Measurements from ENCODE around the gene CLSTN1. TPM values are rescaled to one million over a fixed set of nuclear protein-coding genes. Genes with fewer than 3 reads are reported as not detected.

The CLSTN1 gene
- polyA plus RNA-seq, 1 of the 3 experiments (the other 2 are of a cell fraction): 59.6 TPM

DNA sequence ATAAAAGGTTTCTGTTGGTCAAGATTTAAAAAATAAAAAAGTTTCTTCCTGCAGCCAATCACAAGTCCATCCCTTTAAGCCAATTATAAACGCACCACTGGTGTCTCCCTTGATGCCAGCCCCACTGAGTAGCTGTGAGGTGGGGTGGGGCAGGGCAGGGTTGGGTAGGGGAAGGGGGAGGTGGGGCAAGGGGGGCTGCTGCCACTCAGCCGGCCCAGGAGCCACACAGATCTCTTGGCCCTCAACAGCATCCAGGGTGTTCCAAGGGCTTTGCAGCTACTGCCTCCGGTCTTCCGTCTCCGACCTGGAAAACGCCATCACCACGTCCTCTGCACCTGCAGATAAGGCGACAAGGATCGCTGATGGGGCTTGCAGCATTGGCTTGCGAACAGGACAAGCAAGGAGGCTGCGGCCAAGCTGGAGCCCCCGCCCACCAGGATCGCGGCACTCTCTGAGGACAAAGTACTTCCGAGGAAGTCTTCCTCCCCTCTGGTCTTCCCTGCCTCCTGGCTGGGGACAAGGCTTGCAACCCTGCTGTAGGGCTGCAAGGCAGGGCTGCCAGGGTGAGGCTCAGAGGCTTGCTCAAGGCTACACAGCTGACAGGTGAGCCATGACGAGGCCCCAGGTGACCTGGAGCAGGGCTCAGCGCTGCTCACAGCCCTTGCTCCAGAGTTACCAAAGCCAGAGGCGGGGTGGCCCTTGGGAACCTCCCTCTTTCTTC is 26.8 kb upstream of the CLSTN1 start (continued):
- TF ChIP-seq, protein P1, sequence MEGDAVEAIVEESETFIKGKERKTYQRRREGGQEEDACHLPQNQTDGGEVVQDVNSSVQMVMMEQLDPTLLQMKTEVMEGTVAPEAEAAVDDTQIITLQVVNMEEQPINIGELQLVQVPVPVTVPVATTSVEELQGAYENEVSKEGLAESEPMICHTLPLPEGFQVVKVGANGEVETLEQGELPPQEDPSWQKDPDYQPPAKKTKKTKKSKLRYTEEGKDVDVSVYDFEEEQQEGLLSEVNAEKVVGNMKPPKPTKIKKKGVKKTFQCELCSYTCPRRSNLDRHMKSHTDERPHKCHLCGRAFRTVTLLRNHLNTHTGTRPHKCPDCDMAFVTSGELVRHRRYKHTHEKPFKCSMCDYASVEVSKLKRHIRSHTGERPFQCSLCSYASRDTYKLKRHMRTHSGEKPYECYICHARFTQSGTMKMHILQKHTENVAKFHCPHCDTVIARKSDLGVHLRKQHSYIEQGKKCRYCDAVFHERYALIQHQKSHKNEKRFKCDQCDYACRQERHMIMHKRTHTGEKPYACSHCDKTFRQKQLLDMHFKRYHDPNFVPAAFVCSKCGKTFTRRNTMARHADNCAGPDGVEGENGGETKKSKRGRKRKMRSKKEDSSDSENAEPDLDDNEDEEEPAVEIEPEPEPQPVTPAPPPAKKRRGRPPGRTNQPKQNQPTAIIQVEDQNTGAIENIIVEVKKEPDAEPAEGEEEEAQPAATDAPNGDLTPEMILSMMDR (IDR thresholded peaks at IDR 0.05): no peak
- TF ChIP-seq, protein P2, sequence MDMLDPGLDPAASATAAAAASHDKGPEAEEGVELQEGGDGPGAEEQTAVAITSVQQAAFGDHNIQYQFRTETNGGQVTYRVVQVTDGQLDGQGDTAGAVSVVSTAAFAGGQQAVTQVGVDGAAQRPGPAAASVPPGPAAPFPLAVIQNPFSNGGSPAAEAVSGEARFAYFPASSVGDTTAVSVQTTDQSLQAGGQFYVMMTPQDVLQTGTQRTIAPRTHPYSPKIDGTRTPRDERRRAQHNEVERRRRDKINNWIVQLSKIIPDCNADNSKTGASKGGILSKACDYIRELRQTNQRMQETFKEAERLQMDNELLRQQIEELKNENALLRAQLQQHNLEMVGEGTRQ (IDR thresholded peaks at IDR 0.05; ENCODE audit: borderline replicate concordance, low read depth, low read length): no peak
- TF ChIP-seq SMC3 (IDR thresholded peaks at IDR 0.05; ENCODE audit: low read depth, low read length): no peak

DNA sequence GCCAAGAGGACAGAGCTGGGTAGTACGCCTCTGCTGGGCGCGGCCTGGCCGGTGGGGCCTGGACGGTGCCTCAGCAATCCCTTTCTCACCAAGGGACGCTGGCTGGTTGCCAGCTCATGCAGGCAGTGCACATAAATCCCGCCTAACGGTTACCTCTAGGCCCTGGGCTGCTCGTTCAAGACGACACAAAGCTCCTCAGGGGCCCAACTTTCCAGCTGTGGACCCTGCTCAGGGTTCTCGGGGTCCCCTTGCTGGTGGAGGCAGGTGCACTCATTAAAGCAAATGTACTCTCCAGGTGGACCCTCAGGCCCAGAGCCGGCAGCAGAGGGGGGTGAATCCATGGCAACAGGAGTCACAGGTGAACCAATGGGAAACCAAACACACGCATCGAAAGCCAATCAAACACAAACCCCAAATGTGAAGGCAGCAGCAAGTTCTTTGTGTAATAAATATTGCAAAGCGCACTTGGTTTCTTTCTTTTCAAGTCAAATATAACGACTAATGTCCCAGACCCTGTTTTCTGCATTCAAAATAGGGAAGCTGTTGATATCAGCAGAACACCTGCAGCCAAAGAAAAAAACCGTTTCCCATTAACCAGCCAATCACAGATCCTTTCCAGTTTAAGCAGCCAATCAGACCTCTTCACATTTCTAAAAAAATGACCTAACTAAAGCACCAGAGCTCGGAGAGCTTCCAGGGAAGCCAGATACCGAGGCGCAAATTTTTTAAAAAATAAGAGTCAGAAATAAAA is 26.1 kb upstream of the CLSTN1 start:
- Histone ChIP-seq H3K4me1 (ENCODE audit: control insufficient read depth in 1 of 2, insufficient read depth in 2 of 2, low read depth in 1 of 2, low read length in 1 of 2) (peaks cover 0 to 11% of the 10 kb centered on the region in 2 experiments; a peak in 1 of 4 replicates), H3K9me3 (no peaks in the 10 kb centered on the region), H2AFZ (ENCODE audit: low read depth) (no peak overlapping the region), H3K4me2 (no peak overlapping the region), H3K4me3 (ENCODE audit: low read depth in 2 of 2, low read length in 1 of 2) (no peak overlapping the region), H3F3A (replicated peaks; ENCODE audit: insufficient read depth) (no peaks in the 10 kb centered on the region), H3K27ac (ENCODE audit: low read depth in 2 of 2, low read length in 1 of 2) (no peak overlapping the region), H3K9ac (no peak overlapping the region), H3K79me2 (ENCODE audit: insufficient read depth) (no peaks in the 10 kb centered on the region), H3K9me2 (no peaks in the 10 kb centered on the region), H4K20me1 (ENCODE audit: insufficient read depth) (no peaks in the 10 kb centered on the region), H3K27me3 (ENCODE audit: insufficient read depth) (no peaks in the 10 kb centered on the region), H3K36me3 (replicated peaks in 1 of 2; ENCODE audit: control insufficient read depth in 1 of 2, insufficient read depth in 2 of 2, low read length in 1 of 2) (peaks cover 2 to 11% of the 10 kb centered on the region in 2 experiments)
- ChIA-PET POLR2A (no interaction called here), CTCF (interaction anchor here (0.9 to 1.3 kb wide), 5 partner anchors 25 to 128 kb away, joined by 3 to 4 read pairs (median 3); no protein-coding TSS in a partner anchor)
- DNase-seq: no peak
- WGBS (ENCODE audit: low lambda C conversion rate): 88% methylated on average over 13 of the region's 20 CpGs
- TF ChIP-seq SMC3 (IDR thresholded peaks at IDR 0.05; ENCODE audit: low read depth, low read length) (no peak), TEAD4 (IDR thresholded peaks at IDR 0.05; ENCODE audit: borderline replicate concordance, insufficient read depth) (no peak), SIN3A (IDR thresholded peaks at IDR 0.05; ENCODE audit: borderline replicate concordance, low read depth, low read length) (no peak), POLR2AphosphoS5 (IDR thresholded peaks at IDR 0.05; ENCODE audit: low read depth, low read length) (no peak), RCOR1 (IDR thresholded peaks at IDR 0.05; ENCODE audit: low read length) (no peak), FOSL2 (IDR thresholded peaks at IDR 0.05; ENCODE audit: borderline replicate concordance, low read depth) (no peak), RXRA (IDR thresholded peaks at IDR 0.05; ENCODE audit: borderline replicate concordance, low read depth) (no peak), EZH2phosphoT487 (IDR thresholded peaks at IDR 0.05; ENCODE audit: borderline replicate concordance, low read depth) (no peak), EP300 (IDR thresholded peaks at IDR 0.05; ENCODE audit: borderline replicate concordance in 1 of 2, low read depth in 1 of 2, low read length in 1 of 2) (no peak), NFIC (IDR thresholded peaks at IDR 0.05; ENCODE audit: borderline replicate concordance) (no peak), GATA2 (CRISPR knock-in tag; IDR thresholded peaks at IDR 0.05) (no peak), NRF1 (IDR thresholded peaks at IDR 0.05; ENCODE audit: low read depth, low read length) (no peak), FOXJ3 (CRISPR knock-in tag; IDR thresholded peaks at IDR 0.05) (no peak), CHD2 (IDR thresholded peaks at IDR 0.05; ENCODE audit: low read length, partially characterized antibody) (no peak)
- TF ChIP-seq, protein P3, sequence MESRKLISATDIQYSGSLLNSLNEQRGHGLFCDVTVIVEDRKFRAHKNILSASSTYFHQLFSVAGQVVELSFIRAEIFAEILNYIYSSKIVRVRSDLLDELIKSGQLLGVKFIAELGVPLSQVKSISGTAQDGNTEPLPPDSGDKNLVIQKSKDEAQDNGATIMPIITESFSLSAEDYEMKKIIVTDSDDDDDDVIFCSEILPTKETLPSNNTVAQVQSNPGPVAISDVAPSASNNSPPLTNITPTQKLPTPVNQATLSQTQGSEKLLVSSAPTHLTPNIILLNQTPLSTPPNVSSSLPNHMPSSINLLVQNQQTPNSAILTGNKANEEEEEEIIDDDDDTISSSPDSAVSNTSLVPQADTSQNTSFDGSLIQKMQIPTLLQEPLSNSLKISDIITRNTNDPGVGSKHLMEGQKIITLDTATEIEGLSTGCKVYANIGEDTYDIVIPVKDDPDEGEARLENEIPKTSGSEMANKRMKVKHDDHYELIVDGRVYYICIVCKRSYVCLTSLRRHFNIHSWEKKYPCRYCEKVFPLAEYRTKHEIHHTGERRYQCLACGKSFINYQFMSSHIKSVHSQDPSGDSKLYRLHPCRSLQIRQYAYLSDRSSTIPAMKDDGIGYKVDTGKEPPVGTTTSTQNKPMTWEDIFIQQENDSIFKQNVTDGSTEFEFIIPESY (IDR thresholded peaks at IDR 0.05; ENCODE audit: borderline replicate concordance, low read depth): no peak
- TF ChIP-seq, protein P4, sequence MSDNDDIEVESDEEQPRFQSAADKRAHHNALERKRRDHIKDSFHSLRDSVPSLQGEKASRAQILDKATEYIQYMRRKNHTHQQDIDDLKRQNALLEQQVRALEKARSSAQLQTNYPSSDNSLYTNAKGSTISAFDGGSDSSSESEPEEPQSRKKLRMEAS (IDR thresholded peaks at IDR 0.05; ENCODE audit: low read depth): no peak
- TF ChIP-seq, protein P5, sequence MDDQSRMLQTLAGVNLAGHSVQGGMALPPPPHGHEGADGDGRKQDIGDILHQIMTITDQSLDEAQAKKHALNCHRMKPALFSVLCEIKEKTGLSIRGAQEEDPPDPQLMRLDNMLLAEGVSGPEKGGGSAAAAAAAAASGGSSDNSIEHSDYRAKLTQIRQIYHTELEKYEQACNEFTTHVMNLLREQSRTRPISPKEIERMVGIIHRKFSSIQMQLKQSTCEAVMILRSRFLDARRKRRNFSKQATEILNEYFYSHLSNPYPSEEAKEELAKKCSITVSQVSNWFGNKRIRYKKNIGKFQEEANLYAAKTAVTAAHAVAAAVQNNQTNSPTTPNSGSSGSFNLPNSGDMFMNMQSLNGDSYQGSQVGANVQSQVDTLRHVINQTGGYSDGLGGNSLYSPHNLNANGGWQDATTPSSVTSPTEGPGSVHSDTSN (IDR thresholded peaks at IDR 0.05): no peak

Data from SK-N-SH (cell line).